Measurements from ENCODE around the gene PODXL2. TPM values are rescaled to one million over a fixed set of nuclear protein-coding genes. Genes with fewer than 3 reads are reported as not detected.

PODXL2 gene
- total RNA-seq, 1 experiment from 2014 or later = 33.6 TPM

GRCh38 chr3:127632035-127632820, 3.2 kb downstream of the PODXL2 start:
- no peak for TF ChIP-seq JAZF1 (CRISPR knock-in tag; IDR thresholded peaks at IDR 0.05)
- no peak for TF ChIP-seq EMX1 (CRISPR knock-in tag; IDR thresholded peaks at IDR 0.05)
- TF ChIP-seq ZNF138 (CRISPR knock-in tag; conservative IDR thresholded peaks at IDR 0.05) = no peak
- TF ChIP-seq, protein P1, sequence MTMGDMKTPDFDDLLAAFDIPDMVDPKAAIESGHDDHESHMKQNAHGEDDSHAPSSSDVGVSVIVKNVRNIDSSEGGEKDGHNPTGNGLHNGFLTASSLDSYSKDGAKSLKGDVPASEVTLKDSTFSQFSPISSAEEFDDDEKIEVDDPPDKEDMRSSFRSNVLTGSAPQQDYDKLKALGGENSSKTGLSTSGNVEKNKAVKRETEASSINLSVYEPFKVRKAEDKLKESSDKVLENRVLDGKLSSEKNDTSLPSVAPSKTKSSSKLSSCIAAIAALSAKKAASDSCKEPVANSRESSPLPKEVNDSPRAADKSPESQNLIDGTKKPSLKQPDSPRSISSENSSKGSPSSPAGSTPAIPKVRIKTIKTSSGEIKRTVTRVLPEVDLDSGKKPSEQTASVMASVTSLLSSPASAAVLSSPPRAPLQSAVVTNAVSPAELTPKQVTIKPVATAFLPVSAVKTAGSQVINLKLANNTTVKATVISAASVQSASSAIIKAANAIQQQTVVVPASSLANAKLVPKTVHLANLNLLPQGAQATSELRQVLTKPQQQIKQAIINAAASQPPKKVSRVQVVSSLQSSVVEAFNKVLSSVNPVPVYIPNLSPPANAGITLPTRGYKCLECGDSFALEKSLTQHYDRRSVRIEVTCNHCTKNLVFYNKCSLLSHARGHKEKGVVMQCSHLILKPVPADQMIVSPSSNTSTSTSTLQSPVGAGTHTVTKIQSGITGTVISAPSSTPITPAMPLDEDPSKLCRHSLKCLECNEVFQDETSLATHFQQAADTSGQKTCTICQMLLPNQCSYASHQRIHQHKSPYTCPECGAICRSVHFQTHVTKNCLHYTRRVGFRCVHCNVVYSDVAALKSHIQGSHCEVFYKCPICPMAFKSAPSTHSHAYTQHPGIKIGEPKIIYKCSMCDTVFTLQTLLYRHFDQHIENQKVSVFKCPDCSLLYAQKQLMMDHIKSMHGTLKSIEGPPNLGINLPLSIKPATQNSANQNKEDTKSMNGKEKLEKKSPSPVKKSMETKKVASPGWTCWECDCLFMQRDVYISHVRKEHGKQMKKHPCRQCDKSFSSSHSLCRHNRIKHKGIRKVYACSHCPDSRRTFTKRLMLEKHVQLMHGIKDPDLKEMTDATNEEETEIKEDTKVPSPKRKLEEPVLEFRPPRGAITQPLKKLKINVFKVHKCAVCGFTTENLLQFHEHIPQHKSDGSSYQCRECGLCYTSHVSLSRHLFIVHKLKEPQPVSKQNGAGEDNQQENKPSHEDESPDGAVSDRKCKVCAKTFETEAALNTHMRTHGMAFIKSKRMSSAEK (CRISPR knock-in tag; IDR thresholded peaks at IDR 0.05; ENCODE audit: borderline replicate concordance) = no peak
- no peak for TF ChIP-seq IRF2 (CRISPR knock-in tag; IDR thresholded peaks at IDR 0.05; ENCODE audit: borderline replicate concordance, low read depth)
- TF ChIP-seq, protein P2, sequence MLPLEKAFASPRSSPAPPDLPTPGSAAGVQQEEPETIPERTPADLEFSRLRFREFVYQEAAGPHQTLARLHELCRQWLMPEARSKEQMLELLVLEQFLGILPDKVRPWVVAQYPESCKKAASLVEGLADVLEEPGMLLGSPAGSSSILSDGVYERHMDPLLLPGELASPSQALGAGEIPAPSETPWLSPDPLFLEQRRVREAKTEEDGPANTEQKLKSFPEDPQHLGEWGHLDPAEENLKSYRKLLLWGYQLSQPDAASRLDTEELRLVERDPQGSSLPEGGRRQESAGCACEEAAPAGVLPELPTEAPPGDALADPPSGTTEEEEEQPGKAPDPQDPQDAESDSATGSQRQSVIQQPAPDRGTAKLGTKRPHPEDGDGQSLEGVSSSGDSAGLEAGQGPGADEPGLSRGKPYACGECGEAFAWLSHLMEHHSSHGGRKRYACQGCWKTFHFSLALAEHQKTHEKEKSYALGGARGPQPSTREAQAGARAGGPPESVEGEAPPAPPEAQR (CRISPR knock-in tag; IDR thresholded peaks at IDR 0.05) = no peak
- TF ChIP-seq TCF7 (CRISPR knock-in tag; IDR thresholded peaks at IDR 0.05; ENCODE audit: low read depth) = no peak
- no peak for TF ChIP-seq TEAD1 (CRISPR knock-in tag; IDR thresholded peaks at IDR 0.05)
- TF ChIP-seq, protein P3, sequence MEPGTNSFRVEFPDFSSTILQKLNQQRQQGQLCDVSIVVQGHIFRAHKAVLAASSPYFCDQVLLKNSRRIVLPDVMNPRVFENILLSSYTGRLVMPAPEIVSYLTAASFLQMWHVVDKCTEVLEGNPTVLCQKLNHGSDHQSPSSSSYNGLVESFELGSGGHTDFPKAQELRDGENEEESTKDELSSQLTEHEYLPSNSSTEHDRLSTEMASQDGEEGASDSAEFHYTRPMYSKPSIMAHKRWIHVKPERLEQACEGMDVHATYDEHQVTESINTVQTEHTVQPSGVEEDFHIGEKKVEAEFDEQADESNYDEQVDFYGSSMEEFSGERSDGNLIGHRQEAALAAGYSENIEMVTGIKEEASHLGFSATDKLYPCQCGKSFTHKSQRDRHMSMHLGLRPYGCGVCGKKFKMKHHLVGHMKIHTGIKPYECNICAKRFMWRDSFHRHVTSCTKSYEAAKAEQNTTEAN (CRISPR knock-in tag; IDR thresholded peaks at IDR 0.05) = no peak
- TF ChIP-seq FOXP4 (CRISPR knock-in tag; IDR thresholded peaks at IDR 0.05) = no peak
- TF ChIP-seq KAT7 (CRISPR knock-in tag; IDR thresholded peaks at IDR 0.05; ENCODE audit: borderline replicate concordance) = no peak
- TF ChIP-seq SMAD4 (CRISPR knock-in tag; IDR thresholded peaks at IDR 0.05) = no peak
- no peak for TF ChIP-seq MXD4 (CRISPR knock-in tag; IDR thresholded peaks at IDR 0.05; ENCODE audit: borderline replicate concordance)
- ChIA-PET CTCF (interaction anchor here (0.8 to 1.3 kb wide), 3 partner anchors 48 to 57 kb away, joined by 3 to 4 read pairs (median 3); no protein-coding TSS in a partner anchor), POLR2A (no interaction called here)
- Mint-ChIP-seq H3K27ac (no peak overlapping the region), H3K9me3 (0 out of 2 replicates have a peak, but pooled peaks cover 4% of the 10 kb centered on the region), H3K4me3 (no peak overlapping the region), H3K4me1 (peaks cover 31% of the 10 kb centered on the region), H3K27me3 (ENCODE audit: low read depth) (peaks cover 33% of the 10 kb centered on the region), H3K36me3 (no peaks in the 10 kb centered on the region)
- ATAC-seq (no peak), DNase-seq (ENCODE audit: low spot score) (no peak)

DNA sequence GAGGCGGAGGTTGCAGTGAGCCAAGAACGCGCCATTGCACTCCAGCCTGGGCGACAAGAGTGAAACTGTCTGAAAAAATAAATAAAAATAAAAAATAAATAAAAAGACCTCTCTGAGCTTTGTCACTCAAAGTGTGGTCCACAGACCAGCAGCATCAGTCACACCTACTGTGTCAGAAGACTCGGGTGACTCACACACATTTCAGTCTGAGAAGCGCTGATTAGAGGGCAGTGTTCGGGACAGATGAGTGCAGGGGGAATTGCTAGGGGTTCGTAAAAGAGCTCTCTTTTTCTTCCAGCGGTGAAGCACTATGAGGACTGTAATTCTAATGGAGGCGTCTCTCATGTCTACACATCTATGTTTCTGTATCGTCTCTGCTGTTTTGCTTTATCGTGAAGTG, 5.7 kb downstream of the PODXL2 start:
- no peak overlapping the region for H3K4me3 Mint-ChIP-seq
- POLR2A ChIA-PET = no interaction called here
- ATAC-seq (no peak), DNase-seq (ENCODE audit: low spot score) (no peak)
- no peaks in the 10 kb centered on the region for H3K9me3 Mint-ChIP-seq
- CTCF ChIA-PET = interaction anchor here (0.6 to 1.7 kb wide), 2 partner anchors 45 to 81 kb away, joined by 3 to 6 read pairs; no protein-coding TSS in a partner anchor
- H3K27me3 Mint-ChIP-seq (ENCODE audit: low read depth) = peaks cover 13% of the 10 kb centered on the region
- H3K27ac Mint-ChIP-seq = no peak overlapping the region
- H3K4me1 Mint-ChIP-seq = peaks cover 33% of the 10 kb centered on the region
- H3K36me3 Mint-ChIP-seq = peaks cover 2% of the 10 kb centered on the region
- TF ChIP-seq, protein P1 (CRISPR knock-in tag; IDR thresholded peaks at IDR 0.05; ENCODE audit: borderline replicate concordance) = no peak
- no peak for TF ChIP-seq MYBL2 (CRISPR knock-in tag; IDR thresholded peaks at IDR 0.05)
- TF ChIP-seq, protein P4, sequence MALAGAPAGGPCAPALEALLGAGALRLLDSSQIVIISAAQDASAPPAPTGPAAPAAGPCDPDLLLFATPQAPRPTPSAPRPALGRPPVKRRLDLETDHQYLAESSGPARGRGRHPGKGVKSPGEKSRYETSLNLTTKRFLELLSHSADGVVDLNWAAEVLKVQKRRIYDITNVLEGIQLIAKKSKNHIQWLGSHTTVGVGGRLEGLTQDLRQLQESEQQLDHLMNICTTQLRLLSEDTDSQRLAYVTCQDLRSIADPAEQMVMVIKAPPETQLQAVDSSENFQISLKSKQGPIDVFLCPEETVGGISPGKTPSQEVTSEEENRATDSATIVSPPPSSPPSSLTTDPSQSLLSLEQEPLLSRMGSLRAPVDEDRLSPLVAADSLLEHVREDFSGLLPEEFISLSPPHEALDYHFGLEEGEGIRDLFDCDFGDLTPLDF (CRISPR knock-in tag; IDR thresholded peaks at IDR 0.05) = no peak
- no peak for TF ChIP-seq ZNF423 (CRISPR knock-in tag; IDR thresholded peaks at IDR 0.05)
